Natural killer cell (primary cell): ENCODE measurements around the gene EXOC3L2. TPM values are rescaled to one million over a fixed set of nuclear protein-coding genes. Genes with fewer than 3 reads are reported as not detected.

Experiments
- ATAC-seq, 3 donors: fragments of 150-1000 bp in 2 of 3; fragments of 200-7000 bp in 1 of 3; cut with Tn5 transposase; 1 replicate in 1 of 3; 2 replicates in 2 of 3; pipeline ENCODE4 v1.10.0; 2021; ENCODE audit warnings: mild to moderate bottlenecking in 2 of 3, moderate library complexity in 2 of 3
- DNase-seq, 2 donors: peaks; one replicate each; pipeline versions ENCODE4 v3.0.0 to v3.0.0-alpha.2; 2013 to 2021; ENCODE audit warnings: mixed read lengths in 1 of 2
- H3K27ac ChIP-seq: one replicate; pipeline ENCODE4 v1.5.1; 2013; ENCODE audit warnings: mild to moderate bottlenecking, low read length
- H3K27me3 ChIP-seq: one replicate; pipeline ENCODE4 v1.6.1; 2013; ENCODE audit warnings: low read length; ENCODE audit not compliant: control insufficient read depth, insufficient read depth
- H3K36me3 ChIP-seq: one replicate; pipeline ENCODE4 v1.6.1; 2013; ENCODE audit warnings: low read length; ENCODE audit not compliant: control insufficient read depth, insufficient read depth
- H3K4me1 ChIP-seq: one replicate; pipeline ENCODE4 v1.6.1; 2013; ENCODE audit warnings: low read length; ENCODE audit not compliant: control insufficient read depth, insufficient read depth
- H3K4me3 ChIP-seq: one replicate; pipeline ENCODE4 v1.5.1; 2013; ENCODE audit warnings: low read length
- H3K9me3 ChIP-seq: one replicate; pipeline ENCODE4 v1.6.1; 2013; ENCODE audit warnings: low read length; ENCODE audit not compliant: control insufficient read depth, insufficient read depth
- H3K27ac Mint-ChIP-seq, 2 donors: one replicate each; pipeline ENCODE4 v1.8.0; 2022; ENCODE audit warnings: mild to moderate bottlenecking in 2 of 2, mixed read lengths in 2 of 2, moderate library complexity in 1 of 2
- H3K27me3 Mint-ChIP-seq, 2 donors: one replicate each; pipeline ENCODE4 v1.8.0; 2022; ENCODE audit warnings: low read depth in 2 of 2, mixed read lengths in 2 of 2
- H3K36me3 Mint-ChIP-seq: one replicate; pipeline ENCODE4 v1.8.0; 2022; ENCODE audit warnings: mixed read lengths
- H3K4me1 Mint-ChIP-seq, 2 donors: one replicate each; pipeline ENCODE4 v1.8.0; 2022; ENCODE audit warnings: mixed read lengths in 2 of 2
- H3K4me3 Mint-ChIP-seq: one replicate; pipeline ENCODE4 v1.8.0; 2022; ENCODE audit warnings: mild to moderate bottlenecking, moderate library complexity, mixed read lengths
- H3K9me3 Mint-ChIP-seq, 2 donors: one replicate each; pipeline ENCODE4 v1.8.0; 2022; ENCODE audit warnings: mixed read lengths in 2 of 2
- CTCF ChIP-seq: fragments of 200-600 bp; IDR thresholded peaks from one replicate; pipeline ENCODE4 v1.8.0; 2022; ENCODE audit warnings: antibody characterized with exemption
- WGBS: methylation state at CpG from one replicate; pipeline ENCODE4 v1.1.7; 2013; ENCODE audit warnings: missing lambda C conversion rate; ENCODE audit not compliant: insufficient coverage; 5-methylcytosine and 5-hydroxymethylcytosine counted together
- intact Hi-C: fragments of 100-400 bp; cut with micrococcal nuclease; formaldehyde crosslinking; loops from one replicate; pipeline ENCODE4 v1.14.2; 2022
- total RNA-seq, 4 donors: library from RNA; stranded (reverse); fragments of 120-200 nt in 1 of 4; gene quantifications; one replicate each; pipeline versions ENCODE4 v1.2.3 to v1.2.4, GENCODE V29; 2013 to 2022

The EXOC3L2 gene
- total RNA-seq, 3 donors from 2014 or later (not counting 1 experiment from before 2014, with no cell fraction given) = 0.16 to 0.23 TPM; not detected in 1

- H3K4me1 ChIP-seq = no peaks in the 10 kb centered on the region
- ATAC-seq (no peak), DNase-seq (no peak)
- WGBS = 100% methylated on average over 1 of the region's 1 CpG
- no peaks in the 10 kb centered on the region for H3K4me1 Mint-ChIP-seq
- H3K27ac Mint-ChIP-seq = no peak overlapping the region
- no peak overlapping the region for H3K4me3 ChIP-seq
- H3K27ac ChIP-seq = no peak overlapping the region
- H3K9me3 ChIP-seq = no peaks in the 10 kb centered on the region
- no peaks in the 10 kb centered on the region for H3K27me3 ChIP-seq
- peaks cover 26% of the 10 kb centered on the region for H3K36me3 ChIP-seq
- H3K4me3 Mint-ChIP-seq = no peak overlapping the region
- TF ChIP-seq CTCF = no peak
- H3K9me3 Mint-ChIP-seq = no peaks in the 10 kb centered on the region
- intact Hi-C loops = no loop called here
- H3K27me3 Mint-ChIP-seq = no peaks in the 10 kb centered on the region
- peaks cover 11% of the 10 kb centered on the region for H3K36me3 Mint-ChIP-seq
Measured at GRCh38 chr19:45291834-45292233, 46.6 kb upstream of the EXOC3L2 start.

- Mint-ChIP-seq H3K27ac (no peak overlapping the region), H3K4me3 (no peak overlapping the region), H3K4me1 (no peaks in the 10 kb centered on the region), H3K27me3 (no peaks in the 10 kb centered on the region), H3K36me3 (peaks cover 11% of the 10 kb centered on the region), H3K9me3 (no peaks in the 10 kb centered on the region)
- no peaks in the 10 kb centered on the region for H3K4me1 ChIP-seq
- H3K9me3 ChIP-seq = no peaks in the 10 kb centered on the region
- no peak for TF ChIP-seq CTCF
- H3K36me3 ChIP-seq = peaks cover 21% of the 10 kb centered on the region
- no peak overlapping the region for H3K27ac ChIP-seq
- H3K4me3 ChIP-seq = no peak overlapping the region
- ATAC-seq (peak in 1 of 3 donors; percentile 30), DNase-seq (no peak)
- WGBS = 98% methylated on average over 6 of the region's 6 CpGs
- intact Hi-C loops = no loop called here
- no peaks in the 10 kb centered on the region for H3K27me3 ChIP-seq
Measured at GRCh38 chr19:45290381-45290931, 45.2 kb upstream of the EXOC3L2 start.

- Mint-ChIP-seq H3K27me3 (no peaks in the 10 kb centered on the region), H3K36me3 (no peaks in the 10 kb centered on the region), H3K27ac (no peak overlapping the region), H3K9me3 (no peaks in the 10 kb centered on the region), H3K4me3 (no peak overlapping the region), H3K4me1 (no peaks in the 10 kb centered on the region)
- Histone ChIP-seq H3K4me3 (no peak overlapping the region), H3K27ac (no peak overlapping the region), H3K27me3 (no peaks in the 10 kb centered on the region), H3K36me3 (peaks cover 33% of the 10 kb centered on the region), H3K4me1 (no peaks in the 10 kb centered on the region), H3K9me3 (no peaks in the 10 kb centered on the region)
- TF ChIP-seq CTCF = no peak
- intact Hi-C loops = no loop called here
- no peak for DNase-seq
- 66% methylated on average over 7 of the region's 7 CpGs for WGBS
- peak in 1 of 3 donors; percentile 37 for ATAC-seq
Measured at GRCh38 chr19:45283443-45284033, 38.3 kb upstream of the EXOC3L2 start.
